DND-41 (cell line): ENCODE data around the gene PRPF40B.

Experiments
- EZH2 ChIP-seq: IDR thresholded peaks from 3 replicates; pipeline ENCODE4 v1.6.1; 2012; ENCODE audit warnings: borderline replicate concordance, low read depth, mild to moderate bottlenecking, moderate library complexity, low read length, inconsistent platforms; ENCODE audit not compliant: severe bottlenecking
- TF ChIP-seq, protein P1 (sequence below): IDR thresholded peaks from 2 replicates; pipeline ENCODE4 v1.5.1; 2012; ENCODE audit warnings: borderline replicate concordance, low read length, moderate library complexity, mild to moderate bottlenecking; ENCODE audit not compliant: poor library complexity, severe bottlenecking; ENCODE audit errors: extremely low read depth

GRCh38 chr12:49648712-49649003, 25.3 kb downstream of the PRPF40B start:
- TF ChIP-seq, protein P1, sequence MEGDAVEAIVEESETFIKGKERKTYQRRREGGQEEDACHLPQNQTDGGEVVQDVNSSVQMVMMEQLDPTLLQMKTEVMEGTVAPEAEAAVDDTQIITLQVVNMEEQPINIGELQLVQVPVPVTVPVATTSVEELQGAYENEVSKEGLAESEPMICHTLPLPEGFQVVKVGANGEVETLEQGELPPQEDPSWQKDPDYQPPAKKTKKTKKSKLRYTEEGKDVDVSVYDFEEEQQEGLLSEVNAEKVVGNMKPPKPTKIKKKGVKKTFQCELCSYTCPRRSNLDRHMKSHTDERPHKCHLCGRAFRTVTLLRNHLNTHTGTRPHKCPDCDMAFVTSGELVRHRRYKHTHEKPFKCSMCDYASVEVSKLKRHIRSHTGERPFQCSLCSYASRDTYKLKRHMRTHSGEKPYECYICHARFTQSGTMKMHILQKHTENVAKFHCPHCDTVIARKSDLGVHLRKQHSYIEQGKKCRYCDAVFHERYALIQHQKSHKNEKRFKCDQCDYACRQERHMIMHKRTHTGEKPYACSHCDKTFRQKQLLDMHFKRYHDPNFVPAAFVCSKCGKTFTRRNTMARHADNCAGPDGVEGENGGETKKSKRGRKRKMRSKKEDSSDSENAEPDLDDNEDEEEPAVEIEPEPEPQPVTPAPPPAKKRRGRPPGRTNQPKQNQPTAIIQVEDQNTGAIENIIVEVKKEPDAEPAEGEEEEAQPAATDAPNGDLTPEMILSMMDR: no peak
- TF ChIP-seq EZH2: no peak
